Measurements from ENCODE around the gene EMILIN2.
"Not testable (repeated sequence)": the region's sequence is repeated elsewhere in the genome, so short reads cannot be mapped to it uniquely, and the experiment has no call there.

EMILIN2 gene

GRCh38 chr18:2901423-2901985 is 54.7 kb downstream of the EMILIN2 start:
- peak; percentile 86 for DNase-seq

DNA sequence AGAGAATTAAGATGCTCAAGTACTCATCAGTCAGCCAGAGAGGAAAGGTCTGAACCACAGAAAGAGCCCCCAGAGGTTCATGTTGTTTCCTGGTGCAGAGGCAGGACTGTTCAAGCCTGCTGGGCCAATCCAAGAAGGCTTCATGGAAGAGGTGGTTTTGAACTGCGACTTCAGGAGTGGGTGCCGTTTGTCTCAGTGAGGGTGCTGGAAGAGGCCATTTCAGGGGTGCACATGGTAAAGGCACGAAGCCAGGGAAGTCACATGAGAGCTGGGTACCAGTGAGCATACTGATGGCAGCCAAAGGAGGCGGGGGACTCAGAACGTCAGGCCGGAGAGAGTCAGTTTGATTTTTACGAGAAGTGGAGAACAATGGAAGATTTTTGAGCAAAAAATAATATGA is 55.5 kb downstream of the EMILIN2 start:
- peak; percentile 23 for DNase-seq

DNA sequence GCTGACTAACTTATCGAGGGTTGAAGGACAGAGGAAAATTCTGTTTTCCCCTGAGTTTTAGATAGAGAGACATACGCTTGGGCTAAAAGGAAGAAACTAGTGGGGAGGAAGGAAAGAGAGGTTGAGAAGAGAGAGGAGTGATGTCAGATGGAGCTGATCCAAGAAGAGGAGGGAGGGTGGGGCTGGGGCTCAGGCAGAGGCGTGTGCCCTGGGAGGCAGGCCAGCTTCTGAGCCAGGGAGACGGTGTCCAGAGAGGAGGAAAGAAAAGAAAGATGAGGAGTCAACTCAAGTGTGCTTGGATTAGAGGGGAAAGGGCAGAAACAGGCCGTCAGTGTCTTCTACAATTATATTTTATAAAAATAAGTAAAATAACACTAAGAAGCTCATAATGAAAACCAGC is 56.2 kb downstream of the EMILIN2 start:
- DNase-seq = peak; percentile 84

GRCh38 chr18:2905854-2906703 is 59.3 kb downstream of the EMILIN2 start:
- peak; percentile 75 for DNase-seq

DNA sequence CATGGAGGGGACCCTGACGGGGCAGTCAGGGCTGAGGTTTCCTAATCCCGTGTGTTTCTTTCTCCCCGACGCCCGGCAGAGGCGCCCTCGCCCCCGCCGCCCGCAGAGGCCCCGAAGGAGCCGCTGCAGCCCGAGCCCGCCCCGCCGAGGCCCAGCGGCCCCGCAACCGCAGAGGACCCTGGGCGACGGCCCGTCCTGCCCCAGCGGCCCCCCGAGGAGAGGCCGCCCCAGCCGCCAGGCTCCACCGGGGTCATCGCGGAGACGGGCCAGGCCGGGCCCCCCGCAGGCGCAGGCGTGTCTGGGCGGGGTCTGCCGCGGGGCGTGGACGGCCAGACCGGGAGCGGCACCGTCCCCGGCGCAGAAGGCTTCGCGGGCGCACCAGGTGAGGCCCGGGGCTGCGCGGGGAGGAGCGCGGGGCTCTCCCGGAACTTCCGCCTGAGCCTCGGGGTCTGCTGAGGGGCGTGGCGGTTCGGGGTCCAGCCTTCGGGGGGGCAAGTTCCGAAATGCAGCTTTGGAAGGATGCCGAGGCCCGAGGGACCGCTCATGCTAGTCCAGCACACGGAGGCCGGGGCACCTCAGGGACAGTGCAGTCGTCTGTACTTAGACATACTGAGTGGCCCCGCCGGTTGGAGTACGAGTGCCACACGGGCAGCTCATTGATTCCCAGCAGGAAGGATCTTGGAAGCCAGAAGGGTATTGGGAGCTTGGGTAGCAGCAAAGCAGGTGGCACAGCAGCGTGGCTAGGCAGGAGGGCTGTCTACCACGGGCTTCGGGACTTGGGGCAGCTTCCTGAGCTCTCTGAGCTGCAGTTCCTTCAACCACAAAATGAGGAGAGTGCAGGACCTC is 60.1 kb downstream of the EMILIN2 start:
- DNase-seq = peak; percentile 50

DNA sequence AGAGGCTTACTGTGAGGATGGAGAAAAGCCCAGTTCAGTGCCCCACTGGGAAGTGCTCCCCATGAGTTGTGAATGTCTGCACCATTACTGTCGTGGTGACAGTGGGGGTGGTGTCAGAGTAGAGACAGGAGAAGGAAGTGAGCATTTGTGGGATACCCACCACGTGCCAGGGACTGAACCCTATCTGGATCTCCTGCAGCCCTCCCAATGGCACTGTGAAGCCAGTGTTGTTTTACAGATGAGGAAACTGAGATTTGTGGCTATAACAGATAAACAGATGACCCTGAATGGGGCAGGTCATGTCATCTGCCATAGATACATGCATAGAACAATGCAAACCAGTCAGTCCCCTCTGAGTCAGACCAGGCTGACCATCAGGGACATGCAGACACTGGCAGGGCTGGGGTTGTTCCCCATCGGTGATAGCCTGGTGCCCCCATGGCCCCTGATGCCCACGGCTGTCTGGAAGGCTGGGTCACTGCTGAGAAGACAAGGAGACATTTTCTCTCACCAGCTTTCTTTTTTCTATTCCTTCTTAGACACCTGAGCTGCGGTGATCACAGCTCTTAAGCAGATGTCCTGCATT is 60.8 kb downstream of the EMILIN2 start:
- DNase-seq = no peak

DNA sequence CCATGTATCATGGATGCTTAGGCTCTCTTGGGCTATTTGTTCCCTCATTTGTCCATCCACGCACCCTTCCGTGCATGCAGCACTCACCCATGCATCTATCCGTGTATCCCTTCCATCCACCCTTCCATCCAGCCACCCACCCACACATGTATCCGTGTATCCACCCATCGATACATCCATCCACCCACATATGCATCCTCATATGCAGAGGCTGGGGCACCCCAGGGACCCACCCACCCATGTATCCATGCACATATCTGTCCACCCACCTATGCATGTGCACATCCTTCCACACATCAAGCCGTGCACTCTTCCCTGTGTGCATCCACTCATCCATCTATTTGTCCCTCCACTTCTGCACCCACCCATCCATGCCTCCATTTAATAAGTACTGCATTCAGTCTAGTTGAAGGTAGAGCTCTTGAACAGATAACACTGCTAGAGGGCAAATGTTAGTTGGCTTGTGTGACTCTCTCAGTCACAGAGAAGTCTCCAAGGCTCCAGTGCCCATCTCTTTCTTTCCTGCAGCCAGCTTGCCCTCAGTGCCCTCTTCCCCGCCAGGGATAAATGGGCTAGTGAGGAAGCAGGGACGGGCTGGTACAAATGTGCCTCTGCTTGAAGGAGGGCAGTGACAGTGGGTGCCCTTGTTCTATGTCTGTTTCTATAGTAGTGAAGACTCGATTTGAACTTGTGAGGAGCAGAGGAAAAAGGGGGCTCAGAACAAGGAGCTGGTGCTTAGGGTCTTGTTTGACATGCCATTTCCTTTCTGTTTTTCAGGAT is 61.5 kb downstream of the EMILIN2 start:
- no peak for DNase-seq

GRCh38 chr18:2908946-2909335 is 62.1 kb downstream of the EMILIN2 start:
- DNase-seq = no peak

- no peak for DNase-seq
These were observed 62.8 kb downstream of the EMILIN2 start for GRCh38 chr18:2909431-2910140.

GRCh38 chr18:2910261-2910660 is 63.5 kb downstream of the EMILIN2 start:
- no peak for DNase-seq

GRCh38 chr18:2910751-2911425 is 64.1 kb downstream of the EMILIN2 start:
- DNase-seq = no peak

- DNase-seq = no peak
These were observed 64.7 kb downstream of the EMILIN2 start for GRCh38 chr18:2911533-2911932.

- DNase-seq = no peak
These were observed 65.8 kb downstream of the EMILIN2 start for GRCh38 chr18:2912357-2913299.

DNA sequence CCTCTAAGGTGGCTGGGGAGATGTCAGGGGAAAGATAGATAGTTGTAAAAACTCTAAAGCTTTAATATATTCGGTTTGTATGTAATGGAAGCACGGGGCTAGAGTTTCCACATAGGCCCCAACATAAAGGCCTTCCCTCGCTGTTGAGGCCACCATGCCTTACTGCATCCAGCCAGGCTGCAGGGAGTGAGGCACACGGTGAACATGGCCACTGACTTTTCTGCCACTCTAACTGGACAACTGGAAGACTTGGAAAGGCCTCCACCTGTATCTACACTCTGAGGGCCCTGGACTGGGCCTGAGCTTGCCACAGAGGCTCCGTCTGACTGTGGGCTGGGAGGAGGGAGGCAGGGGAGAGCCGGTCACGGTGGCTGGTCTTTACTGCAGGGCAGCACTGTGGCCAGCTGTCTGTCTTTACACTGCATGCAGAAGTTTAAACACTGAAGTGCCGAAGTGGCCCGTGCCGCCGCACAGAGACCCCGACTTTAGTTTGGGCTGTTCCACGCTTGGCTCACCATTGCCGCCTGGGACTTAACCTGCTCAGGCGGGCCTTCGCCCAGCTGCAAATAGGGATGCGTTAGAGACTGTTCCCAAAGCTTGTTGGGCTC is 66.7 kb downstream of the EMILIN2 start:
- no peak for DNase-seq

DNA sequence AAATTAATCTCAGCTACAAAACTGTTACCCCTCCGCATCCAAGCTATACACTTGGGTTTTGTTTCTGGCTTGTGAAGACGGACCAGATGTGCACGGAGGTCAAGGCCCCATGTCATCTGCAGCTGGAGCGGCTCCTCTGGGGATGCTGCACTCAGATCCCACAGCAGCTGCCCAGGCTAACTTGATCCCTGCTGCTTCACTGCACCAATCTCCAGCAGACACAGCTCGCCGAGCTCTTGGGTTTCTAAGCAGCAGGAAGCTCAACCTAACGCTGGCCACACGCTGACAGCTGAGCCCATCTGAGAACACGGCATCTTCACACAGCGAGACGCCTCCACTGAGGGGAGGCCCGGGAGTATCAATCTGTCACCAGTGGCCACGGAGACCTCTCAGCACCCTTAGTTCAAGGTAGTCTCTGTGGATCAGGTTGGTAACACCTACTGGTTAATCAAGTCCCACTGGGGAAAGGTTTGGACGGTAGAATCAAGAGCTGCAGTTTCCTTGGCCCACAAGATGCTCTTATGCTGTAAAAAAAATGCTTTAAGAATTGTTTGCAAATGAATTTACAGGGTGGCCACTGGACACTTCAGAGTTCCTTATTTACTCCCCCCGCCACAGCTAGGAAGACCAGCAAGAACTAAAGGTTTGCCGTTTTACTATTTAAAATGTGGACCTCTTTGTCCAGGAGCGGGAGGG is 67.5 kb downstream of the EMILIN2 start:
- DNase-seq = peak; percentile 80

DNA sequence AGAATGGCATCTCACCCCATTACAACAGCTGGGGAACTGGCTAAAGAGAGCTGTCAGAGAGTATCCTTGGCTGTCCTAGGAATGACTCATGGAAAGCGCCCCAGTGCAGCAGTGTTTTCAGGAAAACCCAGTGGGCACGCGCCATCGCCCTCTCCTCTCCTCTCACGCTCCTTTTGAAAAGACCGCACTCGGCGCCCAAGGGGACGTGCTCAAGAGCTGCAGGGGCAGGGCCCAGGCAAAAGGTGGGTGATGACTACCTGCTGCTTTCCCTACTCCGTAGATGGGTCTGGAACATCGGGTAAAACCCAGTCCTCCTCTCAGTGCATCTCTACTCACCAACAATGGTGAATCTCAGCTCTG is 68.1 kb downstream of the EMILIN2 start:
- no peak for DNase-seq

- DNase-seq = not testable (repeated sequence)
These were observed 68.7 kb downstream of the EMILIN2 start for GRCh38 chr18:2915486-2915885.

DNA sequence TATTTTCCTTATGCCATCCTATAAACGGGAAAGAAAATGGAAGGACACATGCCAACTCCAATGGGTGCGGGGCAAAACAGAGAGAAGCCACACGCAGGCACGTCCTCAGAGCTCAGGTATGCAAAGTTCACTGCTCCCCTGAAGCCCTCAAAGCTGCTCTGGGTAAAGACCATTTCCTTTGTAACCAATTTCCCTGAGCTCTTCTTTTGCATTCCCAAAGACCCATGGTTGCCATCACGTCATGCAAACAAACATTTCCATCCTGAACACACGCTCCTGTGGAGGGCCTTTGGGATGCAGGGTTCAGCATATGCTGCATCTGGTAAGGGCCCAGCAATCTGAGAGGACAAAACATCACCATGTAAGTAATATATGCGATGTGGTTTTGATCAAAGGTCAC is 69.4 kb downstream of the EMILIN2 start:
- DNase-seq = no peak
